ENCODE results near the gene SPG7. TPM values are rescaled to one million over a fixed set of nuclear protein-coding genes. Genes with fewer than 3 reads are reported as not detected.

The SPG7 gene
- total RNA-seq, 8 experiments from 2014 or later = 47.7 to 134 (median 71.6) TPM

GRCh38 chr16:89555265-89555664 is 47.1 kb downstream of the SPG7 start:
- no peak for ATAC-seq (replicated peaks in 6 of 8)
- Histone ChIP-seq H3K4me1 (replicated peaks in 1 of 2) (peaks cover 4 to 5% of the 10 kb centered on the region in 2 donors), H3K4me3 (no peak overlapping the region), H3K27ac (no peak overlapping the region)
- 83 to 90% methylated on average over 2 to 10 of the region's 16 CpGs; no CpG with 5 or more reads in 8 of the 10 experiments for WGBS, 10 experiments
- in situ Hi-C loops (cut with MboI; ENCODE audit: low pct_unique_long_range_greater_than_20kb in 2 of 9, low sequenced_read_pairs in 9 of 9, unreplicated experiment in 9 of 9) = no loop called here

DNA sequence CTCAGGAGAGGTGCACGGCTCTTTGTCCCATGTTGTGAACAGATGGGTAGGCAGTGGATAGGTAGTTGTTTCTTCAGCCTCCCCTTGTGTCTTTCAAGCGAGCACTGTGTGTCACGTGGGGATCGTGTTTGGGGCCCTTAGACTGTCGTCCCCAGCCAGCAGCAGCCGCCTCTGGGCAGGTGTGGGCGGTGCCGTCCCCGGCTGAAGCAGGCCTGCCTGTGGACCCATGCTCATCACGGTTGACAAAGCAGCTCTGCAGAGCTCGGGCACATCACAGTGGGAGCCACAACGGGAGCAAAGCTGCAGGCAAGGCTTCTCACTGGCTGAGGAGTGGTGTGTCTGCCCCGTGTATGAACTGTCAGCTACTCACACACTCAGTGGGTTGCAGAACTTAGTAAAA is 47.6 kb downstream of the SPG7 start:
- no peak overlapping the region for H3K27ac ChIP-seq
- H3K4me1 ChIP-seq (replicated peaks in 1 of 2) = peaks cover 4 to 5% of the 10 kb centered on the region in 2 donors
- WGBS, 10 experiments = 89 to 100% (median 100%) methylated on average over 1 to 9 of the region's 13 CpGs; no CpG with 5 or more reads in 7 of the 10 experiments
- in situ Hi-C loops (cut with MboI; ENCODE audit: low pct_unique_long_range_greater_than_20kb in 2 of 9, low sequenced_read_pairs in 9 of 9, unreplicated experiment in 9 of 9) = no loop called here
- ATAC-seq (replicated peaks in 6 of 8) = no peak
- no peak overlapping the region for H3K4me3 ChIP-seq

DNA sequence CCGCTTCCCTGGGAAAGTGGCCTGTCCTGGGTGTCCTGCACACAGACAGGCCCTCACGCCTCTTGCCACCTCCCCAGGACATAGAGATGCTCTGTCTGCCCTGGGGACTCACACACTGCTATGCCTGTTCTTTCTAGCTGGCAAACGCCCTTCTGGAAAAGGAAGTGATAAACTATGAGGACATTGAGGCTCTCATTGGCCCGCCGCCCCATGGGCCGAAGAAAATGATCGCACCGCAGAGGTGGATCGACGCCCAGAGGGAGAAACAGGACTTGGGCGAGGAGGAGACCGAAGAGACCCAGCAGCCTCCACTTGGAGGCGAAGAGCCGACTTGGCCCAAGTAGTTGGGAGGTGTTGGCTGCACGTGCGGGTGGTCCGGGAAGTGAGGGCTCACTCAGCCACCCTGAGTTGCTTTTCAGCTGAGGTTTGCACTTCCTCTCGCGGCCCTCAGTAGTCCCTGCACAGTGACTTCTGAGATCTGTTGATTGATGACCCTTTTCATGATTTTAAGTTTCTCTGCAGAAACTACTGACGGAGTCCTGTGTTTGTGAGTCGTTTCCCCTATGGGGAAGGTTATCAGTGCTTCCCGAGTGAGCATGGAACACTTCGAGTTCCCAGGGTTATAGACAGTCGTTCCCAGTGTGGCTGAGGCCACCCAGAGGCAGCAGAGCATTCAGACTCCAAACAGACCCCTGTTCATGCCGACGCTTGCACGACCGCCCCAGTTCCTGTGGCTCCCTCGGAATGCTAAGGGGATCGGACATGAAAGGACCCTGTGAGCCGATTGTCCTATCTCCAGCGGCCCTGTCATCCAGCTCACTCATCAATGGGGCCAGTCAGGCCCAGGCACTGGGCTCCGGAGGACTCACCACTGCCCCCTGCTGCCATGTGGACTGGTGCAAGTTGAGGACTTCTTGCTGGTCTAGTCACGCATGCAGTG is 48.8 kb downstream of the SPG7 start:
- peak; percentile 3 to 61 (median 42) for ATAC-seq (replicated peaks in 6 of 8)
- peaks cover 11% of the 10 kb centered on the region in 2 donors for H3K4me1 ChIP-seq (replicated peaks in 1 of 2)
- in situ Hi-C loops (cut with MboI; ENCODE audit: low pct_unique_long_range_greater_than_20kb in 2 of 9, low sequenced_read_pairs in 9 of 9, unreplicated experiment in 9 of 9) = no loop called here
- H3K27ac ChIP-seq = no peak overlapping the region
- H3K4me3 ChIP-seq = no peak overlapping the region
- 17 to 92% (median 63%) methylated on average over 1 to 11 of the region's 34 CpGs for WGBS, 10 experiments

- Histone ChIP-seq H3K4me1 (replicated peaks in 1 of 2) (peaks cover 16% of the 10 kb centered on the region in 2 donors), H3K27ac (no peak overlapping the region), H3K4me3 (no peak overlapping the region)
- 77 to 100% (median 93%) methylated on average over 3 to 11 of the region's 19 CpGs; no CpG with 5 or more reads in 1 of the 10 experiments for WGBS, 10 experiments
- in situ Hi-C loops (cut with MboI; ENCODE audit: low pct_unique_long_range_greater_than_20kb in 2 of 9, low sequenced_read_pairs in 9 of 9, unreplicated experiment in 9 of 9) = no loop called here
- ATAC-seq (replicated peaks in 6 of 8) = no peak
These were observed 49.7 kb downstream of the SPG7 start for GRCh38 chr16:89557690-89558490.

DNA sequence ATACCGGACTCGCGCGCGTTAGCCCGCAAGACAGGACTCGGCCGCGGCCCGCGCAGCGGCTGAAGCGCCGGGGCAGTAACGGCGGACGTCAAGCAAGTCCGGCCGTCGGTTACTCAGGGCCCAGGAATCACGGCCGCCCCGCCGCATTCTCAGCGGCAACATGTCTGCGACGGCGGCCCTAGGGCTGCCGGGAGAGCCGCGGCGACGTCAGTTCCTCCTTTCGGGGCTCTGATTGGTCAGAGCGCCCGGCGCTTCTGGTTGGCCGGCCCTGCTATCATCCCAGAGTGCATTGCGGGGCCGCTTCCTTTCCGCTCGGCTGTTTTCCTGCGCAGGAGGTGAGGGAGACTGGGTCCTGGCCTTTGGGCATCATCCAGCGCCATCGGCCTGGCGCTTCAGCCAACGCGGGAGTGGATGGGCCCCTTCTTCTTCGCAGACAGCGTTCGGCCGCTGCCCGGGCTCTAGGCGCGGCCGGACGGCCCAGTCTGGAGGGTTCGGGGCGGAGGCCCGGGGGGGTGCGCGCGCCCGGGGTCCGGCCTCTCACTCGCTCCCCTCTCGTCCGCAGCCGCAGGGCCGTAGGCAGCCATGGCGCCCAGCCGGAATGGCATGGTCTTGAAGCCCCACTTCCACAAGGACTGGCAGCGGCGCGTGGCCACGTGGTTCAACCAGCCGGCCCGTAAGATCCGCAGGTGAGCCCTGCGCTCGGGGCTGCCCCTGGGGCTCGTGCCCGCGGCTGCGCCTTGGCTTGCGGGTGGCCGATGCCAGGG is 52.4 kb downstream of the SPG7 start, which contains the start of gene RPL13:
Gene RPL13, plus strand, starts transcription at position 305 of the 764 bp plus-strand sequence. Its CDS starts 278 bp downstream, at position 583.
- WGBS, 10 experiments = 2 to 5% (median 3%) methylated on average over 4 to 16 of the region's 87 CpGs; no CpG with 5 or more reads in 5 of the 10 experiments
- H3K4me3 ChIP-seq = peak within 1 kb of the TSS; percentile 81 to 92 (median 90)
- in situ Hi-C loops (cut with MboI; ENCODE audit: low pct_unique_long_range_greater_than_20kb in 2 of 9, low sequenced_read_pairs in 9 of 9, unreplicated experiment in 9 of 9) = no loop called here
- ATAC-seq (replicated peaks in 6 of 8) = peak; percentile 65 to 93 (median 88)
- peak within 1 kb of the TSS; percentile 92 to 96 for H3K27ac ChIP-seq
- H3K4me1 ChIP-seq (replicated peaks in 1 of 2) = peaks cover 20 to 26% of the 10 kb centered on the region in 2 donors

- Histone ChIP-seq H3K27ac (peak overlapping the region; percentile 92 to 96), H3K4me1 (replicated peaks in 1 of 2) (peaks cover 27 to 34% of the 10 kb centered on the region in 2 donors), H3K4me3 (peak overlapping the region; percentile 81 to 92 (median 90))
- 0 to 18% (median 4%) methylated on average over 2 to 25 of the region's 58 CpGs; no CpG with 5 or more reads in 4 of the 10 experiments for WGBS, 10 experiments
- in situ Hi-C loops (cut with MboI; ENCODE audit: low pct_unique_long_range_greater_than_20kb in 2 of 9, low sequenced_read_pairs in 9 of 9, unreplicated experiment in 9 of 9) = no loop called here
- no peak for ATAC-seq (replicated peaks in 6 of 8)
These were observed 53.1 kb downstream of the SPG7 start for GRCh38 chr16:89561142-89561883.

GRCh38 chr16:89561884-89562599 is 53.8 kb downstream of the SPG7 start:
- WGBS, 10 experiments = 17 to 90% (median 68%) methylated on average over 2 to 15 of the region's 23 CpGs; no CpG with 5 or more reads in 1 of the 10 experiments
- in situ Hi-C loops (cut with MboI; ENCODE audit: low pct_unique_long_range_greater_than_20kb in 2 of 9, low sequenced_read_pairs in 9 of 9, unreplicated experiment in 9 of 9) = no loop called here
- peaks cover 30 to 38% of the 10 kb centered on the region in 2 donors for H3K4me1 ChIP-seq (replicated peaks in 1 of 2)
- ATAC-seq (replicated peaks in 6 of 8) = no peak
- H3K4me3 ChIP-seq = peak overlapping the region; percentile 81 to 92 (median 90)
- no peak overlapping the region for H3K27ac ChIP-seq

- in situ Hi-C loops (cut with MboI; ENCODE audit: low pct_unique_long_range_greater_than_20kb in 2 of 9, low sequenced_read_pairs in 9 of 9, unreplicated experiment in 9 of 9) = no loop called here
- H3K4me1 ChIP-seq (replicated peaks in 1 of 2) = peaks cover 30 to 38% of the 10 kb centered on the region in 2 donors
- no peak overlapping the region for H3K4me3 ChIP-seq
- 0 to 100% (median 77%) methylated on average over 1 to 7 of the region's 12 CpGs; no CpG with 5 or more reads in 2 of the 10 experiments for WGBS, 10 experiments
- ATAC-seq (replicated peaks in 6 of 8) = no peak
- H3K27ac ChIP-seq = no peak overlapping the region
These were observed 54.7 kb downstream of the SPG7 start for GRCh38 chr16:89562939-89563338.

DNA sequence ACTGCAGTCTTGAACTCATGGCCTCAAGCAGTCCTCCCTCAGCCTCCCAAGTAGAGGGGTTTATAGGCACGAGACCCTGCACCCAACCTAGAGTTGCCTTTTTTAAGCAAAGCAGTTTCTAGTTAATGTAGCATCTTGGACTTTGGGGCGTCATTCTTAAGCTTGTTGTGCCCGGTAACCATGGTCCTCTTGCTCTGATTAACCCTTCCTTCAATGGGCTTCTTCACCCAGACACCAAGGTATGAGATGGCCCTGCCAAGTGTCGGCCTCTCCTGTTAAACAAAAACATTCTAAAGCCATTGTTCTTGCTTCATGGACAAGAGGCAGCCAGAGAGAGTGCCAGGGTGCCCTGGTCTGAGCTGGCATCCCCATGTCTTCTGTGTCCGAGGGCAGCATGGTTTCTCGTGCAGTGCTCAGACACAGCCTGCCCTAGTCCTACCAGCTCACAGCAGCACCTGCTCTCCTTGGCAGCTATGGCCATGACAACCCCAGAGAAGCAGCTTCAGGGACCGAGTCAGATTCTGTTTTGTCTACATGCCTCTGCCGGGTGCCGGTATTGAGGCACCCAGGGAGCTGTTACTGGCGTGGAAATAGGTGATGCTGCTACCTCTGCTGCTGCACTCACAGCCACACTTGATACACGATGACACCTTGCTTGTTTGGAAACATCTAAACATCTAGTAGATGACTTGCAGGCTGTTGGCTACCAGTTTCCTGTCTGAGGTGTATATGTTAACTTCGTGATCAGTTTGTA is 55.6 kb downstream of the SPG7 start:
- Histone ChIP-seq H3K4me1 (replicated peaks in 1 of 2) (peaks cover 30 to 38% of the 10 kb centered on the region in 2 donors), H3K27ac (no peak overlapping the region), H3K4me3 (no peak overlapping the region)
- in situ Hi-C loops (cut with MboI; ENCODE audit: low pct_unique_long_range_greater_than_20kb in 2 of 9, low sequenced_read_pairs in 9 of 9, unreplicated experiment in 9 of 9) = no loop called here
- no peak for ATAC-seq (replicated peaks in 6 of 8)
- 0 to 100% (median 75%) methylated on average over 1 to 5 of the region's 12 CpGs; no CpG with 5 or more reads in 3 of the 10 experiments for WGBS, 10 experiments

GRCh38 chr16:89564476-89565255 is 56.5 kb downstream of the SPG7 start:
- 13 to 100% (median 51%) methylated on average over 1 to 6 of the region's 22 CpGs; no CpG with 5 or more reads in 1 of the 10 experiments for WGBS, 10 experiments
- ATAC-seq (replicated peaks in 6 of 8) = no peak
- Histone ChIP-seq H3K4me3 (no peak overlapping the region), H3K27ac (no peak overlapping the region), H3K4me1 (replicated peaks in 1 of 2) (peaks cover 26 to 35% of the 10 kb centered on the region in 2 donors)
- in situ Hi-C loops (cut with MboI; ENCODE audit: low pct_unique_long_range_greater_than_20kb in 2 of 9, low sequenced_read_pairs in 9 of 9, unreplicated experiment in 9 of 9) = no loop called here
